D721Med (cell line): ENCODE results near the gene GABRB1.

Source experiments
- DNase-seq: peaks from one replicate; pipeline ENCODE4 v3.0.0; 2011; ENCODE audit warnings: low spot score; ENCODE audit not compliant: insufficient read length
- FAIRE-seq: peaks from 2 replicates; lab custom pipeline; 2011; peaks lifted over from hg19 to GRCh38; lab: Jason Lieb, UNC
- TF ChIP-seq, protein P1 (sequence below): IDR thresholded peaks from 2 replicates; pipeline ENCODE4 v1.5.1; 2012; ENCODE audit warnings: mild to moderate bottlenecking, control low read depth; ENCODE audit not compliant: insufficient read depth; ENCODE audit errors: missing control alignments

GABRB1 gene

DNA sequence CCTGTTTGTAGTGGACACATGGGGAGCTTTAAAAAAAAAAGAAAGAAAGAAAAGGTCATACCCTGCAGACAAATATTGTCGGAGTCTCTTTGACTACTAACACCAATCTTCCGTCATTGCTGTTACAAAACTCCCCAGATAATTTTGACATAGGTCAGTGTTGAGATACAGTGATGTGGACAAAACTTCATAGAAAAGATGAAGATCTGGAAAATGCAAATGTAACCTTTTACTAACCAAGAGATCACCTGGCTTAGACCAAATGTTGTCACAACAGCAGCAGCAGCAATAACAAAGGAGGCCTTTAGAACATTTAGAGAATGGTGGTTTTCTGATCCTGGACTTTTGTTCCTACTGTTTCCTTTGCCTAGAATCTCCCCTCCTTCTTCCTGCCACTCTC is 440.2 kb downstream of the GABRB1 start:
- no peak for FAIRE-seq
- no peak for DNase-seq
- TF ChIP-seq, protein P1, sequence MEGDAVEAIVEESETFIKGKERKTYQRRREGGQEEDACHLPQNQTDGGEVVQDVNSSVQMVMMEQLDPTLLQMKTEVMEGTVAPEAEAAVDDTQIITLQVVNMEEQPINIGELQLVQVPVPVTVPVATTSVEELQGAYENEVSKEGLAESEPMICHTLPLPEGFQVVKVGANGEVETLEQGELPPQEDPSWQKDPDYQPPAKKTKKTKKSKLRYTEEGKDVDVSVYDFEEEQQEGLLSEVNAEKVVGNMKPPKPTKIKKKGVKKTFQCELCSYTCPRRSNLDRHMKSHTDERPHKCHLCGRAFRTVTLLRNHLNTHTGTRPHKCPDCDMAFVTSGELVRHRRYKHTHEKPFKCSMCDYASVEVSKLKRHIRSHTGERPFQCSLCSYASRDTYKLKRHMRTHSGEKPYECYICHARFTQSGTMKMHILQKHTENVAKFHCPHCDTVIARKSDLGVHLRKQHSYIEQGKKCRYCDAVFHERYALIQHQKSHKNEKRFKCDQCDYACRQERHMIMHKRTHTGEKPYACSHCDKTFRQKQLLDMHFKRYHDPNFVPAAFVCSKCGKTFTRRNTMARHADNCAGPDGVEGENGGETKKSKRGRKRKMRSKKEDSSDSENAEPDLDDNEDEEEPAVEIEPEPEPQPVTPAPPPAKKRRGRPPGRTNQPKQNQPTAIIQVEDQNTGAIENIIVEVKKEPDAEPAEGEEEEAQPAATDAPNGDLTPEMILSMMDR, result no peak

DNA sequence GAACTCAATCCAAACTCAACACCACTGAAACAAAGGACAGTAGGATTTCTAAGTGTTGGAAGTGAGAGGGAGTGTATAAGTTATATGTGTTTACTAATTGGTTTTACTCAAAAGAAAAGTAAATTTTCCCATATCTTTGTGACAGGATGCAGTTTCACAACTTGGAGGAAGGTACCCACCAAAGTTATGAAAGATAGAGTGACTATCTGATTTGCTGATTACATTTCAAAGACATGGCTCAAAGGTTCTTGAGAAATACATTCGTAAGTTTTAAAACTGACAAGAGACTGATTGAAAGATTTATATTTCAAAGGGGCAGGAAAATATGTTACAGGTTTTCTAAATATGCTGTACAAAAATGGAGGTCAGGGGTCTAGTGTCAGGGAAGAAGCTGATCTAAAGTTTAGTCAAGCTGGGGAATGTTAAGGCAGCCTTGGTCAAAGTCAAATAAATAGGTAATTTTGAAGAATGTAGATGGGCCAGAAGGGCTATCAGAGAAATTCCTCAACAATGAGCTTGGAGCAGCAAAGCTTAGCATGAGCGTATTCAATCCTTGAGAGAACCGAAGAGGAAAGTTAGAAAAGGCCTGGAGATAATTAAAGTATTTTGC is 441.9 kb downstream of the GABRB1 start:
- FAIRE-seq (no peak), DNase-seq (no peak)
- TF ChIP-seq, protein P1, result no peak

DNA sequence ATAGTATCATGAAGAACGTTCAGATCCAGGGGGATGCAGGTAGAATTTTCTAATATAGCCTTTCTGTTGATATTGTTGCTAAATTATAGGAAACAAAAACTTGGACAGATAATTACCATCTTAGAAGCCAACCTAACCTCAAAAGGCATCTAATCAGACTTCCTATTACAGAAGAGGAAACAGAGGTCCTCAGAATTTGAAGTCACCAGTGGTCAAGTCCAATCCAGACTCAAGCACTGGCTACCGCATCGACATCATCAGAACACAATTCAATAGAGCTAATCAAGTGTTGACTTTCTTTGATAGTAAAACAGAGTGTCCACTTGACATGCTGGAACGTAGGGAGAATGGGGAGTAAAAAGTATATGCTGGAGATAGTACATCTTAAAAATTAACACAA is 443.4 kb downstream of the GABRB1 start:
- TF ChIP-seq, protein P1, result no peak
- FAIRE-seq, result no peak
- DNase-seq, result no peak

DNA sequence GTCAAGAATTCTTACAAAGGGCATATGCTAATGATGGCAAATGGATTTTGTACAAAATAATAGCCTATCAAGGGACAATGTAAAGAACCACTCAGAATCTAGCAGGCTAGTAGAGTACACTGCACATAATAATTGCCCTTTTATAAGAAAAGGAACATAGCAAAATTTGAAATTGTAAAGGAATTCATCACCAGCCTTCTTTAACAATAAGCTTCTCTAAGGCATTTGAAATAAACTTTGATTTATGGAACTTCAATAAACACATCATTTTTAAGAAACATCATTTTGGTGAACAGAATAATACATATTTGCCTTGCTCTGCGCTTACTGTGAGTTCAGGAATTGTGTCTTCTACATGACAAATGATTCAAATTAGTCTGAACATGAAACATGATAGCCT is 444.0 kb downstream of the GABRB1 start:
- TF ChIP-seq, protein P1, result no peak
- DNase-seq, result no peak
- no peak for FAIRE-seq
